Body of pancreas (tissue), 4 donors: ENCODE measurements around the gene IFNK.

Experiments used
- CTCF ChIP-seq, 7 experiments: fragments of 450-650 bp in 4 of 7; fragments of 200-600 bp in 3 of 7; sonication (generic) in 3 of 7; IDR thresholded peaks; one replicate each; pipeline ENCODE4 v1.5.1; 2016 to 2019; ENCODE audit warnings: antibody characterized with exemption in 7 of 7
- POLR2A ChIP-seq, 3 donors: fragments of 450-650 bp; IDR thresholded peaks; one replicate each; pipeline ENCODE4 v1.6.1; 2016; ENCODE audit warnings: antibody characterized with exemption in 3 of 3, mild to moderate bottlenecking in 2 of 3

- TF ChIP-seq CTCF (IDR thresholded peaks at IDR 0.05) = no peak
- TF ChIP-seq POLR2A (IDR thresholded peaks at IDR 0.05) = no peak
Measured at GRCh38 chr9:27561685-27562084, 37.6 kb downstream of the IFNK start.
